GM21528 (cell line): Measurements from ENCODE around the gene CT45A8.
"Not testable (repeated sequence)": the region's sequence is repeated elsewhere in the genome, so short reads cannot be mapped to it uniquely, and the experiment has no call there.

Experiments
- ATAC-seq: cut with Tn5 transposase; IDR thresholded peaks from one replicate; pipeline ENCODE4 v1.9.1; 2021; ENCODE audit warnings: mild to moderate bottlenecking, moderate library complexity; ENCODE audit not compliant: unreplicated experiment, low FRiP score

The CT45A8 gene

GRCh38 chrX:135854438-135854837 lies at the start of gene CT45A8:
Gene CT45A8, minus strand, starts transcription at chrX:135854538. Its CDS starts 3,755 bp downstream, at chrX:135850783.
- ATAC-seq = not testable (repeated sequence)

- no peak for ATAC-seq
These were observed 39.0 kb upstream of the CT45A8 start, which contains the start of the genes CT45A10 and SAGE1 for GRCh38 chrX:135893294-135893817. Gene CT45A10, minus strand, starts transcription at chrX:135893444. Its CDS starts 8,100 bp downstream, at chrX:135885344. Gene SAGE1, plus strand, starts transcription at chrX:135893716. Its CDS starts 2,527 bp downstream, at chrX:135896243.

GRCh38 chrX:135892781-135893180 lies 38.4 kb upstream of the CT45A8 start:
- ATAC-seq = no peak

GRCh38 chrX:135890087-135890585 lies 35.8 kb upstream of the CT45A8 start:
- no peak for ATAC-seq

- not testable (repeated sequence) for ATAC-seq
These were observed 34.6 kb upstream of the CT45A8 start for GRCh38 chrX:135888976-135889375.

- not testable (repeated sequence) for ATAC-seq
These were observed 33.9 kb upstream of the CT45A8 start for GRCh38 chrX:135888230-135888629.

- ATAC-seq = not testable (repeated sequence)
These were observed 28.4 kb upstream of the CT45A8 start for GRCh38 chrX:135882741-135883140.

- not testable (repeated sequence) for ATAC-seq
These were observed 17.4 kb upstream of the CT45A8 start, which contains the start of gene CT45A9 for GRCh38 chrX:135871712-135872111. Gene CT45A9, minus strand, starts transcription at chrX:135871812. Its CDS starts 3,751 bp downstream, at chrX:135868061.

- ATAC-seq = not testable (repeated sequence)
These were observed 17.2 kb downstream of the CT45A8 start, which contains the start of gene CT45A7 for GRCh38 chrX:135837180-135837579. Gene CT45A7, minus strand, starts transcription at chrX:135837280. Its CDS starts 3,747 bp downstream, at chrX:135833533.

- ATAC-seq = not testable (repeated sequence)
These were observed 34.4 kb downstream of the CT45A8 start, which contains the start of gene CT45A2 for GRCh38 chrX:135819912-135820311. Gene CT45A2, minus strand, starts transcription at chrX:135820012. Its CDS starts 3,747 bp downstream, at chrX:135816265.

- ATAC-seq = not testable (repeated sequence)
These were observed 51.7 kb downstream of the CT45A8 start, which contains the start of gene CT45A6 for GRCh38 chrX:135802687-135803086. Gene CT45A6, minus strand, starts transcription at chrX:135802787. Its CDS starts 3,794 bp downstream, at chrX:135798993.
